Vagina (tissue), 2 donors: ENCODE measurements around the gene TNS1. TPM values are rescaled to one million over a fixed set of nuclear protein-coding genes. Genes with fewer than 3 reads are reported as not detected.

Experiments used
- DNase-seq, 2 donors: peaks; one replicate each; pipeline ENCODE4 v3.0.0-alpha.2; 2017; ENCODE audit errors: extremely low spot score in 2 of 2
- H3K27ac ChIP-seq: fragments of 200-600 bp; sonication (generic); one replicate; pipeline ENCODE4 v1.5.1; 2019
- H3K27me3 ChIP-seq: fragments of 200-600 bp; sonication (generic); one replicate; pipeline ENCODE4 v1.5.1; 2019
- H3K36me3 ChIP-seq, 2 donors: fragments of 200-600 bp; sonication (generic); one replicate each; pipeline ENCODE4 v1.5.1; 2017 to 2019
- H3K4me1 ChIP-seq: fragments of 200-600 bp; sonication (generic); one replicate; pipeline ENCODE4 v1.5.1; 2019
- H3K4me3 ChIP-seq, 2 donors: fragments of 200-600 bp; sonication (generic); 1 replicate in 1 of 2; 2 replicates in 1 of 2; pipeline ENCODE4 v1.5.1; 2016 to 2019
- H3K9me3 ChIP-seq: fragments of 200-600 bp; sonication (generic); one replicate; pipeline ENCODE4 v1.5.1; 2019
- POLR2A ChIP-seq, 2 donors: fragments of 450-650 bp; IDR thresholded peaks; one replicate each; pipeline ENCODE4 v1.6.1; 2017; ENCODE audit warnings: antibody characterized with exemption in 2 of 2, mild to moderate bottlenecking in 2 of 2, moderate library complexity in 2 of 2
- POLR2AphosphoS5 ChIP-seq, 2 donors: sonication (generic); formaldehyde crosslinking; IDR thresholded peaks; one replicate each; pipeline ENCODE4 v1.9.0; 2017; ENCODE audit warnings: antibody characterized with exemption in 2 of 2, mild to moderate bottlenecking in 2 of 2, low read depth in 1 of 2; ENCODE audit not compliant: insufficient read depth in 1 of 2
- intact Hi-C: fragments of 100-400 bp; cut with DNase I; formaldehyde crosslinking; loops from one replicate; pipeline ENCODE4 v1.15.1; 2023
- total RNA-seq: library from RNA; depleted of rRNA; stranded (reverse); fragments of >200 nt; gene quantifications from one replicate; pipeline ENCODE4 v1.2.3, GENCODE V29; 2016
- TF ChIP-seq, protein P1 (sequence below), 3 experiments: fragments of 450-650 bp in 2 of 3; fragments of 200-600 bp in 1 of 3; sonication (generic) in 1 of 3; IDR thresholded peaks; one replicate each; pipeline ENCODE4 v1.5.1; 2017 to 2019; ENCODE audit warnings: antibody characterized with exemption in 3 of 3, mild to moderate bottlenecking in 2 of 3, moderate library complexity in 2 of 3

Gene TNS1
- total RNA-seq, 1 donor from 2014 or later: 216 TPM

DNA sequence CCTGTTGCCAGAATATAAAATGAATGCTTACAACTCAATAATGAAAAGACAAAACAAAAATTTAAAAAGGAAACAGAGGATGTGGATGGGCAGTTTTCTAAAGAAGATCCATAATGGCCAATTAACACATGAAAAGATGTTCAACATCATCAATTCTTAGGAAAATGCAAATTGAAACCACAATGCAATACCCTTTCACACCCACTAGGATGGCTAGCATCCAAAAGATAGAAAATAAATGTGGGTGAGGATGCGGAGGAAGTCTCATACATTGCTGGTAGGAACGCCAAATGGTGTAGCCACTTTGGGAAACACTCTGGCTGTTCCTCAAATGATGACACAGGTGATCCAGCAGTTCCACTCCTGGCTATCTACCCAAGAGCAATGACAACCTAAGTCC lies 130.5 kb downstream of the TNS1 start:
- intact Hi-C loops: no loop called here
- no peak overlapping the region for H3K27ac ChIP-seq
- H3K4me1 ChIP-seq: peaks cover 55% of the 10 kb centered on the region
- H3K27me3 ChIP-seq: no peaks in the 10 kb centered on the region
- no peaks in the 10 kb centered on the region for H3K9me3 ChIP-seq
- H3K36me3 ChIP-seq: peaks cover 0 to 53% of the 10 kb centered on the region in 2 donors
- TF ChIP-seq POLR2A (IDR thresholded peaks at IDR 0.05) (no peak), POLR2AphosphoS5 (IDR thresholded peaks at IDR 0.05; ENCODE audit: insufficient read depth in 1 of 2, low read depth in 1 of 2) (no peak)
- TF ChIP-seq, protein P1, sequence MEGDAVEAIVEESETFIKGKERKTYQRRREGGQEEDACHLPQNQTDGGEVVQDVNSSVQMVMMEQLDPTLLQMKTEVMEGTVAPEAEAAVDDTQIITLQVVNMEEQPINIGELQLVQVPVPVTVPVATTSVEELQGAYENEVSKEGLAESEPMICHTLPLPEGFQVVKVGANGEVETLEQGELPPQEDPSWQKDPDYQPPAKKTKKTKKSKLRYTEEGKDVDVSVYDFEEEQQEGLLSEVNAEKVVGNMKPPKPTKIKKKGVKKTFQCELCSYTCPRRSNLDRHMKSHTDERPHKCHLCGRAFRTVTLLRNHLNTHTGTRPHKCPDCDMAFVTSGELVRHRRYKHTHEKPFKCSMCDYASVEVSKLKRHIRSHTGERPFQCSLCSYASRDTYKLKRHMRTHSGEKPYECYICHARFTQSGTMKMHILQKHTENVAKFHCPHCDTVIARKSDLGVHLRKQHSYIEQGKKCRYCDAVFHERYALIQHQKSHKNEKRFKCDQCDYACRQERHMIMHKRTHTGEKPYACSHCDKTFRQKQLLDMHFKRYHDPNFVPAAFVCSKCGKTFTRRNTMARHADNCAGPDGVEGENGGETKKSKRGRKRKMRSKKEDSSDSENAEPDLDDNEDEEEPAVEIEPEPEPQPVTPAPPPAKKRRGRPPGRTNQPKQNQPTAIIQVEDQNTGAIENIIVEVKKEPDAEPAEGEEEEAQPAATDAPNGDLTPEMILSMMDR (IDR thresholded peaks at IDR 0.05): no peak
- no peak for DNase-seq
- no peak overlapping the region for H3K4me3 ChIP-seq

DNA sequence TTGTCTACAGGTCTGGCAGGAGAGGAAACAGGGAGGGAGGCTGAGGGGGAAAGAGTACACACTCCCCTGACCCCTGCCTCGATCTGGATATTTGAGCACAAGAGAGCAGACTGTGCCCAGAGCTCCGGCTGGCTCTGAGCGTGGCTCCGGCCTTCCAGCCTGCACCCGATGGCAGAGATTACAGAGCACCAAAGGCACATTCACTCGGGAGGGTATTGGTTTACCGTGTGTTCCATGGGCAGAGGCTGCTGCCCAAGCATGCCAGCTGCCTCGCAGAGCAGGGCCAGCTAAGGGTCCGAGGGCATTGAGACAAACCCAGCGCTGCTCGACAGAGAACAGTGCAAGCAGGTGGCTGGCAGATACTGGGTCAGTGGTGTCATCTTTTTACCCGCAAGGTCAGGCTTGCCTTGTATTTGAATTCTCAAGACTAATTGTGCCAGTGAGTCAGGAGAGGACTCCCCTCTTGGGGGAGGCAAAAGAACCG lies 132.2 kb downstream of the TNS1 start:
- no peak for DNase-seq
- Histone ChIP-seq H3K9me3 (no peaks in the 10 kb centered on the region), H3K27me3 (no peaks in the 10 kb centered on the region), H3K27ac (no peak overlapping the region), H3K4me3 (no peak overlapping the region), H3K4me1 (peaks cover 64% of the 10 kb centered on the region), H3K36me3 (peaks cover 0 to 42% of the 10 kb centered on the region in 2 donors)
- TF ChIP-seq POLR2AphosphoS5 (IDR thresholded peaks at IDR 0.05; ENCODE audit: insufficient read depth in 1 of 2, low read depth in 1 of 2) (no peak), POLR2A (IDR thresholded peaks at IDR 0.05) (no peak)
- TF ChIP-seq, protein P1 (IDR thresholded peaks at IDR 0.05): no peak
- intact Hi-C loops: no loop called here

DNA sequence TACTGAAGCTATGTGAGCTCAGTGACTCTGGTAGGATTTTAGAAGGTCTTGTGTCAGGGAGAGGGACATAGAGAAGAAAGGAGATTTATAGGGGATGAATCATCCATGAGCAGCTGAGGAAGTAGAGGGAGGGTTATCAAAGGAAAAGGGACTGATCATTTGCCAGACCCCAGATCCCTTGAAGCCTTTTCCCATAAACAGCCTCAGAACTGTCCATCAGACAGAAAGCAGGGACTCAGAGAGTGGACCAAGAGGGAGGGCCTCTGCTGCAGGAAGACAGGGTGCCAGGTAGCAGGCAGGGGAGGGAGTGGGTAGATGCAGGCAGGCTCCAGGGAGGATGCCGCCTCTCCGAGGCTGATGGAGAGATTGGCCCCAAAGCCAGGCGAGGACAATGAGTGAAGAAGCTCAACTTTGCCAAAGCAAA lies 133.9 kb downstream of the TNS1 start:
- DNase-seq: no peak
- peak overlapping the region; percentile 62 for H3K27ac ChIP-seq
- intact Hi-C loops: no loop called here
- TF ChIP-seq POLR2A (IDR thresholded peaks at IDR 0.05) (no peak), POLR2AphosphoS5 (IDR thresholded peaks at IDR 0.05; ENCODE audit: insufficient read depth in 1 of 2, low read depth in 1 of 2) (peak in 1 of 2 donors; percentile 55)
- TF ChIP-seq, protein P1 (IDR thresholded peaks at IDR 0.05): no peak
- peaks cover 0 to 37% of the 10 kb centered on the region in 2 donors for H3K36me3 ChIP-seq
- H3K9me3 ChIP-seq: no peaks in the 10 kb centered on the region
- peaks cover 63% of the 10 kb centered on the region for H3K4me1 ChIP-seq
- no peaks in the 10 kb centered on the region for H3K27me3 ChIP-seq
- H3K4me3 ChIP-seq: no peak overlapping the region

DNA sequence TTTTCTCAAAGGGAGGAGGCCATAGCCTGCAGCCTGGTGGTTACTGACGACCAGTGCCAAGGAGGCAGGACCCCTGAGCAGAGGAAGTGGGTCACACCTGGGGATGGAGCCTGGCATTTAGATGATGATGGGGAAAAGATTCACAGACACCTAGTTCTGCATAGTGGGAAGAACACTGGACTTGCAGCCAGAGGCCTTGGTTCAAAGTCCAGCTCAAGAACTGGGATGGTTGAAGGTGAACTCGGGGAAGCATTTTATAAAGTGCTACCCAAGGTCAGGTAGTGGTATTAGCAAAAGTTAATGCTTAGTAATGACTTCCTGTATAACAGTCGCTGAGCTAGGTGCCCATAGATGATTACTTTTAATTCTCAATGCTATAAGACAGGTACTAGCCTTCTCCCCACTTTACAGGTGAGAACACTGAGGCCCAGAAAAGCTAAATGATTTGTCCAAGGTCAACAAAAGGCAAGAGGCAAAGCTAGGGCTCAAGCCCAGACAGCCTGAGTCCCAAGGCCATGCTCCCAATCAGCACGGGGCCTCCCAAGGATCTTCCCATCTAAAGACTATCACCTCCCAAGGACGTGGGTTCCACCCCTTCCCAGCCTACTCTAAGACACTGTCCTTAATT lies 134.4 kb downstream of the TNS1 start:
- H3K4me3 ChIP-seq: no peak overlapping the region
- peaks cover 0 to 38% of the 10 kb centered on the region in 2 donors for H3K36me3 ChIP-seq
- intact Hi-C loops: no loop called here
- peak overlapping the region; percentile 62 for H3K27ac ChIP-seq
- TF ChIP-seq POLR2AphosphoS5 (IDR thresholded peaks at IDR 0.05; ENCODE audit: insufficient read depth in 1 of 2, low read depth in 1 of 2) (no peak), POLR2A (IDR thresholded peaks at IDR 0.05) (no peak)
- TF ChIP-seq, protein P1 (IDR thresholded peaks at IDR 0.05): no peak
- H3K4me1 ChIP-seq: peaks cover 63% of the 10 kb centered on the region
- no peak for DNase-seq
- H3K27me3 ChIP-seq: no peaks in the 10 kb centered on the region
- no peaks in the 10 kb centered on the region for H3K9me3 ChIP-seq

DNA sequence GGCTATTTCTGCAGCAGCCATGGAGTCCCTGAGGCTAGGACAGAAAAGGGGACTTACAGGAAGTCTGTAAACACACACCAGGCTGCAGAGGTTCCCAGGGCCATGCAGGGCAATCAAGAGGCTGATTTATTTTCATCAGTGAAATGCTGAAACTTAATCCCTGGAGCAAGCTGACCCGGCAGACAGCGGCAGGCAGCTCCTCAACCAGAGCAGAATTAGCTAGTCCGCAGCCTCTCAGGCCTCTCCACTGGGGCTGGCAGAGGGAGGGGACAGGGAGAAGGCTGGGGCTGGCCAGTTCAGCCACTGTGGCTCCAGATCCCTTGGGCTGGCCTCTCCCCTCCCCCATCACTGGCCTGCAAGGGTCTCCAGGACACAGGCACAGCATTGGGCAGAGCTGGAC lies 136.3 kb downstream of the TNS1 start:
- Histone ChIP-seq H3K4me3 (no peak overlapping the region), H3K27me3 (no peaks in the 10 kb centered on the region), H3K9me3 (no peaks in the 10 kb centered on the region), H3K4me1 (peaks cover 61% of the 10 kb centered on the region), H3K36me3 (peaks cover 0 to 39% of the 10 kb centered on the region in 2 donors), H3K27ac (peak overlapping the region; percentile 51)
- TF ChIP-seq, protein P1 (IDR thresholded peaks at IDR 0.05): no peak
- TF ChIP-seq POLR2A (IDR thresholded peaks at IDR 0.05): no peak
- peak in 1 of 2 donors; percentile 48 for TF ChIP-seq POLR2AphosphoS5 (IDR thresholded peaks at IDR 0.05; ENCODE audit: insufficient read depth in 1 of 2, low read depth in 1 of 2)
- intact Hi-C loops: no loop called here
- no peak for DNase-seq
